ENCODE data around the gene XPO6. TPM values are rescaled to one million over a fixed set of nuclear protein-coding genes. Genes with fewer than 3 reads are reported as not detected.

XPO6 gene
- total RNA-seq, 2 donors from 2014 or later, result 212 to 386 TPM

DNA sequence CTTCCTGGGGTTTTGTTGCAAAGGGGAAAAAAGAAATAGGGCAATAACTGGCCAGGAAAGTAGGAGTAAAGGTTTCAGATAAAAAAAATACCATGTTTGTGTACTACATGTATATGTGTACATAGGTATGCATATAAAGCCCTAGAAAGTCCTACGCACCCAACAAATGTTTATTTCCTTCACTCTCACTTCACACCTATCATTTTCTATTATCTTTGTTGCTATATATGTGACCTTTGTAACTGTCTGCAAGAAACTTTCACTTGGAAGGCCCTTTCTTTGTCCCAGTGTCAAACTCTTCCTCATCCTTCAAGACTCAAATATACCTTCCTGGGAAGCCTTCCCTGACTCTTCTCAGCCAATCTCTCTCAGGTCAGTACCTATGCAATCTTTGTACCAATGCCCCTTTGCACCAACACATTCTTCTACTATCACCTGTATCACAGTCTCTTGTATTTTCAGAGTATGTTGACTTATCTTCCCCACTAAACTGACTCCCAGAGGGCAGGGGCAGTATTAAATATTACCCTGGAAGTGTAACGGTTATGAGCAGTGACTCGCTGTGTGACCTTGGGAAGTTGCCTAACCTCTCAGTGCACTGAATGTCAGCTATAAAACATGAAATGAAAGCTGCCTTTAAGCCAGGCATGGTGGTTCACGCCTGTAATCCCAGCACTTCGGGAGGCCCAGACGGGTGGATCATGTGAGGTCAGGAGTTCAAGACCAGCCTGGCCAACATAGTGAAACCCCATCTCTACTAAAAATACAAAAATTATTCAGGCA lies 6.5 kb downstream of the XPO6 start:
- DNase-seq (ENCODE audit: low spot score), result no peak
- Mint-ChIP-seq H3K27me3 (no peaks in the 10 kb centered on the region), H3K27ac (no peak overlapping the region), H3K9me3 (no peaks in the 10 kb centered on the region), H3K36me3 (peaks cover 32% of the 10 kb centered on the region), H3K4me3 (no peak overlapping the region), H3K4me1 (ENCODE audit: low read depth in 2 of 2) (peaks cover 33 to 38% of the 10 kb centered on the region in 2 donors)
- ATAC-seq, result no peak

DNA sequence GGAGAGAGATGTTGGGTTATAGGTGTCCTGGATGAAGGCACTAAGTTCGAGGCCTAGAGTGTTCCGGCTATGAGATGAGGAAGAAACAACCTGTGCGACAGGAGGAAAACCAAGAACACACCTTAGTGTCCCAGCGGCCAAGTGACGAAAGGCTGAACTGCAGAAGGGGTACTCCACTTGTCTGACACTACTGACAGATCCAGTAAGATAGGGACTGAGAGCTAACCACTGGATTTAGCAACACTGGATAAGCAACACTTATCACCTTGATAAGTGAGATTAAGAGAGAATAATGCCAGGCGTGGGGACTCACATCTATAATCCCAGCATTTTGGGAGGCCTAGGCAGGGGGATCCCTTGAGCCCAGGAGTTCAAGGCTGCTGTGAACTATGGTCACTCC lies 7.1 kb downstream of the XPO6 start:
- H3K4me3 Mint-ChIP-seq, result no peak overlapping the region
- ATAC-seq (no peak), DNase-seq (ENCODE audit: low spot score) (no peak)
- no peaks in the 10 kb centered on the region for H3K27me3 Mint-ChIP-seq
- peaks cover 29% of the 10 kb centered on the region for H3K36me3 Mint-ChIP-seq
- peaks cover 29 to 31% of the 10 kb centered on the region in 2 donors for H3K4me1 Mint-ChIP-seq (ENCODE audit: low read depth in 2 of 2)
- no peaks in the 10 kb centered on the region for H3K9me3 Mint-ChIP-seq
- no peak overlapping the region for H3K27ac Mint-ChIP-seq

DNA sequence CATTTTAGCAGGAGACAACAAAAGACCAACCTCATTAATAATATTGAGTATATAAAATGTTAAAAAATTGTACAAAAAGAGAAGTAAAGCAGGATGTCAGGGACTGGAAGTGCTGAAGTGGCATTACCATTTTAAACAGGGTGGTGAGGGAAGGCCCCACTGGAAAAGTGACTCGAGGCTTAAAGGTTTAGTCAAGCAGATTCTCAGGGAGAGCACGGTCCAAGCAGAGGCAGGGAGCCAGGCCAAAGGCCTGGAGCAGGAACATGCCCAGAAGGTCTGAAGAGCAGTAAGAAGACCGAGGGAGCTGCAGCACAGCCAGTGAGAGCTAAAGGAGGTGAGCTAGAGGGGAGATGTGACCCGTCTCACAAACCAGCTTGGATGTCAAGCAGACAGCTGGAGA lies 7.6 kb downstream of the XPO6 start:
- H3K4me3 Mint-ChIP-seq, result no peak overlapping the region
- ATAC-seq (no peak), DNase-seq (ENCODE audit: low spot score) (no peak)
- H3K27ac Mint-ChIP-seq, result no peak overlapping the region
- no peaks in the 10 kb centered on the region for H3K27me3 Mint-ChIP-seq
- peaks cover 29% of the 10 kb centered on the region for H3K36me3 Mint-ChIP-seq
- peaks cover 29 to 31% of the 10 kb centered on the region in 2 donors for H3K4me1 Mint-ChIP-seq (ENCODE audit: low read depth in 2 of 2)
- no peaks in the 10 kb centered on the region for H3K9me3 Mint-ChIP-seq

DNA sequence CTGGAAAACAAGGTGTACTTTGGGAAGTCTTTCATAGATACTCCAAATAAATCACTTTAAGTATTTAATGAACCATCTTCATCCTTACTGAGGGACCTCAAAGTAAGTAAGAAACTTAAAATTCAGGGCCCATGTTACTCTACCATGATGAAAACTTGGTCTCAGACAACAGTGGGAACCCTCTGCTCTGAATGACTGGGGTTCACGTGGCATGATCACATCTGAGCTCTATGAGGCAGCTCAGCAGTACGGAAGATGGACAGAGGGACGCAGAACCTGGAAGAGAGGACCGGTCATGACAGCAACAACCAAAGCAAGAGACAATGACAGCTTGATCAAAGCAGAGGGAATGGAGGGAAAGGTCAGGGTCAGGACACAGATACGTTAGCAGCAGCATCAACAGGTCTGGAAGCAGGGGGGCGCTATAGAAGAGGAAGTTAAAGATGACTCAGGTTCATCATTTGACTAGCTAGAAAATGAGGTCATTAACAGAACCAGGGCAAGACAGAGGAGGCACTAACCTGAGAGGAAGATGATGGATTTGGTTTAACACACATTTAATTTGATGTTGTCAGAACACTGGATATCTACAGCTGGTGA lies 9.5 kb downstream of the XPO6 start:
- Mint-ChIP-seq H3K36me3 (peaks cover 16% of the 10 kb centered on the region), H3K27ac (no peak overlapping the region), H3K9me3 (no peaks in the 10 kb centered on the region), H3K4me3 (peak overlapping the region; percentile 73), H3K27me3 (no peaks in the 10 kb centered on the region), H3K4me1 (ENCODE audit: low read depth in 2 of 2) (peaks cover 12 to 17% of the 10 kb centered on the region in 2 donors)
- ATAC-seq, result peak; percentile 60 to 87
- no peak for DNase-seq (ENCODE audit: low spot score)

DNA sequence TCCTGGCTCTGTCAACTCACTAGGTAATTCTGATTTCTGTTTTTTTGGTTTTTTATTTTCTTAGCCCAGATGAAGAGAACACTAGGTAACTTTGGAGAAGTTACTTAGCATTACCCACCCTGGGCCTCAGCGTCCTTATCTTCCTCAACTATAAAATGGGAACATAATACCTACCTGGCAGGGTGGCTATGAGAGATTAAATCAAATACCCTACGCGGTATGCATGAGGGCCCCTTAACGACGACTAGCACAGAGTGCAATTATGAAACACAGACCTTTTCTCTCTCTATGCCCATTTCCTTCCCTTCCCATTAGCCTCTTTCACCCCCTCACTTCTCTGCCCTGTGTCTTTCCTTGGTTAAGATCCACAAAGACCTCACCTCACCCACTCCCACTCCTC lies 11.1 kb downstream of the XPO6 start:
- DNase-seq (ENCODE audit: low spot score) (no peak), ATAC-seq (no peak)
- Mint-ChIP-seq H3K9me3 (no peaks in the 10 kb centered on the region), H3K4me1 (ENCODE audit: low read depth in 2 of 2) (peaks cover 23 to 28% of the 10 kb centered on the region in 2 donors), H3K27me3 (no peaks in the 10 kb centered on the region), H3K4me3 (no peak overlapping the region), H3K27ac (peak overlapping the region in 1 of 2 donors; percentile 2), H3K36me3 (peaks cover 16% of the 10 kb centered on the region)

DNA sequence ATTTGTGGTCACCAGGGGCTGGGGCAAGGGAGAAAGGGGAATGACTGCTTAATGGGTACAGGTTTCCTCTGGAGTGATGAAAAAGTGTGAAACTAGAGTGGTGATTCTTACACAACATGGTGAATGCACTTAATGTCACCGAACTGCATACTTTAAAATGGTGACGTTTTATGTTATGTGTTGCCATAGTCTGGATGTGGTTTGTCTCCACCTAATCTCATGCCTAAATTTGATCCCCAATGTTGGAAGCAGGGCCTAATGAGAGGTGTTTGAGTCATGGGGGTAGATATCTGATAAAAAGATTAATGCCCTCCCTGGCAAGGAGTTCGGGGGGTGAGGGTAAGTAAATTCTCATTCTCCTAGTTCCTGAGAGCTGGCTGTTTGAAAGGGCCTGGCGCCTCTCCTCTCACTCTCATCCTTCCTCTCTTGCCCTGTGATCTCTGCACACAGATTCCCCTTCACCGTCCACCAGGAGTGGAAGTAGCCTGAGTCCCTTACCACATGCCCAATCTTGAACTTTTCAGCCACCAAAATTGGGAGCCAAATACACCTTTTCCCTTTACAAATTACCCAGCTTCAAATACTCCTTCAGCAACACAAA lies 15.3 kb downstream of the XPO6 start:
- Mint-ChIP-seq H3K27ac (peak overlapping the region; percentile 66 to 94), H3K36me3 (peaks cover 7% of the 10 kb centered on the region), H3K4me3 (no peak overlapping the region), H3K27me3 (no peaks in the 10 kb centered on the region), H3K9me3 (no peaks in the 10 kb centered on the region), H3K4me1 (ENCODE audit: low read depth in 2 of 2) (peaks cover 50 to 54% of the 10 kb centered on the region in 2 donors)
- no peak for DNase-seq (ENCODE audit: low spot score)
- ATAC-seq, result no peak

DNA sequence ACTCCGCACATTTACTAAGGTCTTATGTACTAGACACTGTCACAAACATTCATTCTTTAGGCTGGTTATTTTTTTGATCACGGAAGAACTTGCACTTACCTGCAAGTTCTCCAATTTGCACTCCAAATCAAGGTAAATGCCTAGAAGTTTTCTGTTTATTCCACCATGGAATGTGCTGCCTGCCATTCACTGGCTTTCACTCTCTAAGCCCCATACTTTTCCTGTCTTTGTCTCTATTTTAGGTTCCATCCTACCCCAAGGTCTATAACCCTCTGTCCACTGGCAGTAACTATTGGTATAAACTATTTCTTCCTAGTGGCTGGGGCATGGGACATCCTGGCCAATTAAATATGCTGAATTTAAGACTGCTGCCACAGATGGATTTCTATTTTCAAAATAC lies 15.9 kb downstream of the XPO6 start:
- H3K4me1 Mint-ChIP-seq (ENCODE audit: low read depth in 2 of 2), result peaks cover 48 to 54% of the 10 kb centered on the region in 2 donors
- H3K9me3 Mint-ChIP-seq, result no peaks in the 10 kb centered on the region
- H3K27ac Mint-ChIP-seq, result peak overlapping the region; percentile 66 to 94
- H3K4me3 Mint-ChIP-seq, result no peak overlapping the region
- DNase-seq (ENCODE audit: low spot score), result no peak
- H3K27me3 Mint-ChIP-seq, result no peaks in the 10 kb centered on the region
- H3K36me3 Mint-ChIP-seq, result peaks cover 3% of the 10 kb centered on the region
- ATAC-seq, result no peak

DNA sequence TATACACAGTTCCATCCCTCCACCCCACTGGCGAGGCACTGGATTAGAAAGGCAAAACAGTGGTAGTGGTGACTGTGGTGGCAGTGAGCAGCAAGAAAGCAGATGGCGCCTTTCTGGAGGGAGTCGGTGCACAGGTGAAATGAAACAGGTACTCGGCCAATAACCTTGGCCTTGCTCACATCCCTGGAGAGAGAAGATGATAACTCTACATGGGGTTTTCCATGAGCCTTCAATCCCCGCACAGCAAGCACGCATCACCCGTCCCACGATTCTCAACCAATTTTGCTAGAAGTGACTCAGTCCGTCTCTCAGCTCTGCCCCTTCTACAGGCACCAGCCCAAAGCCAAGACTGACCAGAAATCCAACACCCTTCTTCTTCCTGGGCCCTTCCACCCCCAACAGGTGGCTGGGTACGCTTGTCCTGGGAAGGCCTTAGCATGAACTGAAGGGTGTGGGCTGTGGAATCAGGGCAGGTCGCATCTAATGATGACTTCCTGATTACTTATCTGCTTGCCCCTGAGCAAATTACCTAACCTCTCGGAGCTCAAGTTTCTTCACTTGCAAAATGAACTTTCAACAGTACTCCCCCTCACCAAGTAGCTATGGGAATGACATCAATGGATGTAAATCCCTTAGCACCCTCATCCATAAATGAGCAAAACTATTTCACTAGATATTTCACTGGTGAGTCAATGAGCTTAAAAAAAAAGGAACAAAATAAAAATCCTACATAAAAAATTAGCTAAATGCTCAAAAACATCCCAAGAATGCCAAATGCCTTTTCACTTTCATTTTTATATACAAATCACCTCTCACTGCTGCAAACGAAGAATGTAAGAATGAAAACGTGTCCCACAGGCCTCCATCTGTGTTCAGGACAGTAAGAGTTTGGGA lies 18.0 kb downstream of the XPO6 start:
- ATAC-seq, result peak; percentile 48 to 71
- Mint-ChIP-seq H3K27me3 (no peaks in the 10 kb centered on the region), H3K4me3 (peak overlapping the region; percentile 65), H3K9me3 (no peaks in the 10 kb centered on the region), H3K4me1 (ENCODE audit: low read depth in 2 of 2) (peaks cover 56 to 65% of the 10 kb centered on the region in 2 donors), H3K27ac (peak overlapping the region; percentile 82 to 94), H3K36me3 (no peaks in the 10 kb centered on the region)
- DNase-seq (ENCODE audit: low spot score), result no peak

DNA sequence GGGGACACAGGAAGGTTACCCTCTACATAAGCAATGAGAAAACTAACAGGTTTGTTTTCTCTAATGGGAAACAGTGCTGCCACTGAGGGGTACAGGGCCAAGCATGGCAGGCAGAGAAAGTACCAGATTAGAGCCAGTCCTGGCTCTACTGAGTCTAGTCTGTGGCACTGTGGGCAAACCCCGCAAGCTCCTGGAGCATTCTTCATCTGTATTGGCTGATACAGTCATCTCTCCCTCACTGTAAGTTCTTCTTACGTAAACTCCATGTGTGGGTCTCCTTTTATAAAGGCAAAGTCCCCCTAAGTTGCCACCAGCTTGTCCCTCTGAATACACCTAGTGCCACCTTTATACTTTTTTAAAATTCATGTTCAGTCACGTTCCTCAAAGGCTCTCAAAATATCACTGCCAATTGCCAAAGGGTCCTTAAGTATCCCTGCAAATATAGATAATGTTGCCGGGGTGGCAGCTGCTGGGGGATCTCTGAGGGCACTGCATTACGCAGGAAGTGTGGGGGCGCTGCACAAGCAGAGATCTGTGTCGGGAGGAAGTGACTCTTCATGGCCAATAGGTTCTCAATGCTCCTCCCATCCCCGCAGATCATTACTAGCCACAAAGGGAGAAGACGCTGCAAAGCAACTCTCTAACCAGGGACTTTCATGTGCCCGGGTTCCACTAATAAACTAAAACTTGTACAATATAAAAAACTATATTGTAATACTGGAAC lies 18.8 kb downstream of the XPO6 start:
- H3K27ac Mint-ChIP-seq, result peak overlapping the region; percentile 82 to 94
- no peaks in the 10 kb centered on the region for H3K27me3 Mint-ChIP-seq
- peaks cover 63 to 73% of the 10 kb centered on the region in 2 donors for H3K4me1 Mint-ChIP-seq (ENCODE audit: low read depth in 2 of 2)
- no peaks in the 10 kb centered on the region for H3K36me3 Mint-ChIP-seq
- no peaks in the 10 kb centered on the region for H3K9me3 Mint-ChIP-seq
- DNase-seq (ENCODE audit: low spot score) (peak; percentile 80), ATAC-seq (peak; percentile 89 to 92)
- peak overlapping the region; percentile 65 for H3K4me3 Mint-ChIP-seq

DNA sequence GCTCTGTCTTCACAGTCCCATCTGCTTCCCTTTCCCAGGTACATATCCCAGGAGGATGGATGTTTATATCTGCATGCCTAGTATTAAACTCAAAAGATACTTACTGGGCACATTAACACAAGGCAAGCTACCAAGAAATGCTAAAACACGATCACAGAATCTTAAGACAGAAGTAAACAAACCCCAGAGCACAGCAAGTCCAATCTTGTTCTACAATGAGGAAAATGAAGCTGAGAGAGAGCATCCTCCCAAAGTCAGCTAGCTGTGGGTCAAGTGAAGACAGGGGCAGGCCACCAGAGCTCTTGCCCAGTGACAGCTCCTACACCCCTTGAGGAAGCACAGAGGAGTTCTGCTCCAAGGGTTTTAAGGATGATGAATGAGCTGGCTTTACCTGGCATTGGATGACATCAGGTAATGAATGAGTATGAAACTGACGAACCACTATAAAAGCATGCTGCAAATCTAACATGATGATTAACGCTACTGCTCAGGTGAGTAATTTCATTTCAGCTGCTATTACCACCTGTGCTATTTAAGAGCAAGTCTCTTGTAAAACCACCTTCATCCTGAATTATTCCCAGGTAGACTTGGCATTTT lies 20.3 kb downstream of the XPO6 start:
- H3K4me3 Mint-ChIP-seq, result peak overlapping the region; percentile 9
- peak overlapping the region; percentile 9 to 60 for H3K27ac Mint-ChIP-seq

DNA sequence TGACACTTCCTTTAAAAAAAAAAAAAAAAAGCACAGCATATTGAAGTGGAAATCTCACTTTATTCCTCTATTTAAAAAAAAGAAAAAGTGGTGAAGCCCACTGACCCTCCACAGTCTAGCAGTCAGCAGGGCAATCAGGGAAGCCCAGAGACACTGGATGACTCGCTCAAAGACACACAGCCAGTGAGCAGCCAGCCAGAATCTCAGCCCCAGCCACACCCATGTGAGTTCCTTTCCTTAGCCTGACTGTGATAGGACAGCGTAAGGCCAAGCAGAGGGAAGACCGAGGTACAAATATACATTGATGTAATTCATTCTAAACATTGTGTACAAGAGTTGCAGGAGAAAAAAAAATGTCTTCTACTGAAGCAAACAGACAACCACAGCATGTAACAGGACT lies 22.5 kb downstream of the XPO6 start:
- DNase-seq (ENCODE audit: low spot score), result no peak
- Mint-ChIP-seq H3K27me3 (no peaks in the 10 kb centered on the region), H3K36me3 (peaks cover 8% of the 10 kb centered on the region)

More for the DNA sequence above, 20.3 kb downstream of the XPO6 start:
- Mint-ChIP-seq H3K36me3 (no peaks in the 10 kb centered on the region), H3K9me3 (no peaks in the 10 kb centered on the region), H3K27me3 (no peaks in the 10 kb centered on the region), H3K4me1 (ENCODE audit: low read depth in 2 of 2) (peaks cover 72 to 82% of the 10 kb centered on the region in 2 donors)
- ATAC-seq (no peak), DNase-seq (ENCODE audit: low spot score) (no peak)

DNA sequence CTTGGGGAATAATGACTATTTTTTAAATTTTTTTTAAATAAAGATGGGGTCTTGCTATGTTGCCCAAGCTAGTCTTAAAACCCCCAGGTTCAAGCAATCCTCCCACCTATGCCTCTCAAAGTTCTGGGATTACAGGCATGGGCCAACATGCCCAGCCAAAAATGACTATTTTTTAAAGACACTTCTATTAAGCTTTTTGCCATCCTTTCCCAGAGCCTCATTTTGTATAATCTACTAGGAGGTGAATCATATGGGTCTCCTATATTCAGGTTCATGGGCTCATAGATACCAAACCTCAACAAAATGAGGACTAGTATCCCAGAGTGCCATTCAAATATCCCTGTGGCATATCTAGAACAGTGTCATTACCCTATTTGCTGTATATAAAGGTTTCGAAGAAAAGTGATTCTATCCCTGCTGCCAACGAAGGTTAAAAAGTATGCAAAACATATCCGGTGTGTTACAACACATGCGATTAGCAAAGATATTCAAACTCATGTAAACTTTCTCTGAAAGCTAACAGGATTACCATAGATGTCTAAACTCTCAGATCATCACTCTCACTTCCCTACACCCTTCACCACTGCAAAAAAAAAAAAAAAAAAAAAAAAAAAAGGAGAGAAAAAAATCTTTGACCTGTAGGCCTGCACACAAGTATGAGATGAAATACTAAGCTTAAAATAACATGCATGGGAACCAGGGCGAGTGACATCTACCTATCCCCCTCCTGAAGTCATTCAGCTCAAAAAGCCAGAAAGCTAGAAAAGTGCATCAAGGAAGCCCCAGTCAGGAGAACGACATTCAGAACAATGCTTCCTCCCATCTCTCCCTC lies 23.5 kb downstream of the XPO6 start:
- no peaks in the 10 kb centered on the region for H3K9me3 Mint-ChIP-seq
- H3K4me3 Mint-ChIP-seq, result peak overlapping the region; percentile 81
- ATAC-seq (peak in 1 of 2 donors; percentile 60), DNase-seq (ENCODE audit: low spot score) (no peak)
- no peaks in the 10 kb centered on the region for H3K27me3 Mint-ChIP-seq
- peaks cover 65 to 82% of the 10 kb centered on the region in 2 donors for H3K4me1 Mint-ChIP-seq (ENCODE audit: low read depth in 2 of 2)
- peak overlapping the region; percentile 88 to 91 for H3K27ac Mint-ChIP-seq
- H3K36me3 Mint-ChIP-seq, result peaks cover 15% of the 10 kb centered on the region

More for the DNA sequence above, 22.5 kb downstream of the XPO6 start:
- no peak for ATAC-seq
- H3K27ac Mint-ChIP-seq, result peak overlapping the region; percentile 88 to 91
- peak overlapping the region; percentile 72 for H3K4me3 Mint-ChIP-seq
- H3K4me1 Mint-ChIP-seq (ENCODE audit: low read depth in 2 of 2), result peaks cover 67 to 83% of the 10 kb centered on the region in 2 donors
- H3K9me3 Mint-ChIP-seq, result no peaks in the 10 kb centered on the region
